ENCODE data around the gene KCTD7.

- TF ChIP-seq CTCF (IDR thresholded peaks at IDR 0.05) (no peak), EP300 (IDR thresholded peaks at IDR 0.05) (no peak)
Observed at GRCh38 chr7:66609176-66609575, 19.5 kb upstream of the KCTD7 start.
